ENCODE data around the gene PLXDC1.

DNA sequence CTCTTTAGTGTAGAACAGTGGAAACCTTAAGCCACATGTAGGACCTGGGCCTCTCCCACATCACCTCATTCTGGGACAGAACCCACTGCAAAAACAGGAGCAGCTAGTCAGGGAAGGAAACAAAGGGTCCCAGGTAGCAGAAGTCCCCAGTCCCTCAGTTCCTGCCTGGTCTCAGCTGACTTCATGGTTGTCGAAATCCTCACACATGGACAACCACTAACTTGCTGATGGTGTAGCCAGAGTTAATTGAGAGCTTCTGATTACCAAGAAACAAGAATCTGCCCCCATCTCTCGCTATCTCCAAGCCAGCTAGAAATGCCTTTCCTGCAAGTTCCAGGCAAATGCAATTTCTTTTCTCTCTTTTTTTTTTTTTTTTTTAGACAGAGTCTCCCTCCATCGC, 18.1 kb upstream of the PLXDC1 start:
- TF ChIP-seq, protein P1, sequence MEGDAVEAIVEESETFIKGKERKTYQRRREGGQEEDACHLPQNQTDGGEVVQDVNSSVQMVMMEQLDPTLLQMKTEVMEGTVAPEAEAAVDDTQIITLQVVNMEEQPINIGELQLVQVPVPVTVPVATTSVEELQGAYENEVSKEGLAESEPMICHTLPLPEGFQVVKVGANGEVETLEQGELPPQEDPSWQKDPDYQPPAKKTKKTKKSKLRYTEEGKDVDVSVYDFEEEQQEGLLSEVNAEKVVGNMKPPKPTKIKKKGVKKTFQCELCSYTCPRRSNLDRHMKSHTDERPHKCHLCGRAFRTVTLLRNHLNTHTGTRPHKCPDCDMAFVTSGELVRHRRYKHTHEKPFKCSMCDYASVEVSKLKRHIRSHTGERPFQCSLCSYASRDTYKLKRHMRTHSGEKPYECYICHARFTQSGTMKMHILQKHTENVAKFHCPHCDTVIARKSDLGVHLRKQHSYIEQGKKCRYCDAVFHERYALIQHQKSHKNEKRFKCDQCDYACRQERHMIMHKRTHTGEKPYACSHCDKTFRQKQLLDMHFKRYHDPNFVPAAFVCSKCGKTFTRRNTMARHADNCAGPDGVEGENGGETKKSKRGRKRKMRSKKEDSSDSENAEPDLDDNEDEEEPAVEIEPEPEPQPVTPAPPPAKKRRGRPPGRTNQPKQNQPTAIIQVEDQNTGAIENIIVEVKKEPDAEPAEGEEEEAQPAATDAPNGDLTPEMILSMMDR (IDR thresholded peaks at IDR 0.05) = no peak
- TF ChIP-seq POLR2A (IDR thresholded peaks at IDR 0.05) = no peak

Measured in body of pancreas (tissue), 4 donors.